Stimulated activated CD4-positive, alpha-beta T cell treated with anti-CD3 and anti-CD28 coated beads, Interleukin-1b, Interleukin-23, amount 100 ng/mL, for 48 hours (primary cell): ENCODE measurements around the gene KCNK5.

Experiments used
- DNase-seq: peaks from one replicate; pipeline ENCODE4 v3.0.0-alpha.2; 2020

Gene KCNK5

GRCh38 chr6:39214846-39215639 lies 14.2 kb downstream of the KCNK5 start:
- no peak for DNase-seq

DNA sequence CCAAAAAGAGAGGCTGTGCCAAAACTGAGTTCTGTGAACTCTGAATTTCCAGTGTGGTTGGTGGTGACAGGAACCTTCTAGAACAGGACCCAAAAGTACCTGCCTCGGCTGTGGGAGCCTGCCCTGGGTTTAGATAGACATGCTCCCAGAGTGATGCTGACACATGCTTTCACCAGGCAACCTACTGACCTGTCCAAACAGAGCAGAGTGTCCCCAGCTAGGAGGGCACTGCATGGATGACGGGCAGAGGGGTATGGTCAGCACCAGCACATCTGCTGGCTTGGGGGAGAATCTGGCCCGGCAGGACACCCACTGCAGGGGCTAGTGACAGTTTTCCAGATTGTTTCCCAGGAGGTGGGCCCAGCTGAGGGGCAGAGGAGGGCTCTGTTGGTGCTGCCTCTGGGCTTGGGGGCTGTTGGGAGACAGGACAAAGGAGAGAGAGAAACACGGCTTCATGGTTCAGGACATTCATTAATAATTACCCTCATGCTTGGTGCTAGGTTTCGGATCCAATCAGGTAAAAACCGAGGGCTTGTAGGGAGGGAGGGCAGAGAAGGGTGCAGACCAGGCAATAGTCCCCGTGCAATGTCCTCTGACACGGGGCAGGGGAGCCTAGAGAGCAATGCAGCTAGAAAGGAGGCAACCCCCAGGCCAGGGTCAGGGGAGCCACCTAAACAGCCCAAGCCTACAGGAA lies 15.0 kb downstream of the KCNK5 start:
- DNase-seq: no peak

DNA sequence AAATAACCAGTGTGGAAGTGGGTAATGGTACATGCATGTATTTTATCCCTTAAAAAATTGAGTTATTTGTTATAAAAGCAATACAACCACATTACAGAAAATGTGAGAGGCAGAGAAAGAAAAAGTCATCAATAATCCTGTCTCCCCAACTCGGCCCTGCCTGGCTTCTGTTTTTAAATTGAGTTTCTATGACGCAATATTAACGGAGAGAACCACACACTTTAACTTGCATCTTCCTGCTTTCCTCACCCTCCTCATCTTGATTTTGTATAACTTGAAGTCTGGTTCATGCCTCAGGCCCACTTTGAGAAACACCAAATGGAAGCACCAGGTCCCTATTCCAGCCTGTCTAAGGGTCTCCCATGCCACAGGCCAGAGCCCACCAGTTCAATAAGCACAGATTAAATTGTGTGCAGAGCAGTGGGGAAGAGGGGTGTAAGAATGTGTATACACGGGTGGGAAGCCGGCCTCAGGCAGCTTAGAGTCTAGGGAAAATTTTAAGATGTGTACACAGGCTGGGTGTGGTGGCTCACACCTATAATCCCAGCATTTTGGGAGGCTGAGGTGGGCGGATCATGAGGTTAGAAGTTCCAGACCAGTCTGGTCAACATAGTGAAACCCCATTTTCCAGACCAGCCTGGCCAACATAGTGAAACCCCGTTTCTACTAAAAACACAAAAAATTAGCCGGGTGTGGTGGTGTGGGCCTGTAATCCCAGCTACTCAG lies 15.9 kb downstream of the KCNK5 start:
- no peak for DNase-seq

DNA sequence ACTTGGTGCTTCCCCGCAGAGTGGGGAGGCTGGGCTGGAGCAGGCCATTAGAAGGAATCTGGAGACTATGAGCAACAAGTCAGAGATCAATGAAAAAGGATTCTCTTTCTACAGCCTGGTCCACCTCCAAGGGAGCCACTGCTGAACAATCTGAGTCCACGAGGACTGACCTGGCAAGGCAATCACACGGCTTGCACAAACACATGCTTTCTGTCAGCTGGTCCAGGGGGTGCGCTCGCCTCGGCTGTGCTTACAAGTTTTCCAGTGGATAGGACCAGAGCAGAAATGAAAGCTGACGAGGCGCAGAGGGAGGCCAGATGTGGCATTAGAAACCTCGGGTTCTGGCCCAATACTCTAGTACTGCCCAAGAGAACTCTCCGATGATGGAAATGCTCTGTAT lies 18.1 kb downstream of the KCNK5 start:
- no peak for DNase-seq

- no peak for DNase-seq
These were observed 18.8 kb downstream of the KCNK5 start for GRCh38 chr6:39210450-39210849.

DNA sequence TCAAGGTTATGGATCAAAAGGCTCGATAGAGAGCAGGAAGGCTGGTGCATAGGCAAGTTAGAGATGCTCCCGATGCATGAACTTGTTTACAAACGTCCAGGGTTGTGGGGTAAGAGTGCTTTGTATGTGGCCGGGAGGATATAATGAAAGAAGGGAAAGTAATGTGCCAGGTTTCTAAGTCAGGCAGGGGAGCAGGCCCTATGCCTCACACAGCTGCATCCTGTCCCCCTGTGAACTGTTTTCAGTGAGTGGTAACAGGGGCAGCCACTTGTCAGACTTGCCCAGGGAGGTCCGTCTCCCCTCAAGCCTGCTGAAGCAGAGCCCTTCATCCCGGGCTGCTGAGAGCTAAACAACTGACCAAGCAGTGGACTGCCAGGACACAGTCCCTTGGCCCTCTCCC lies 19.4 kb downstream of the KCNK5 start:
- DNase-seq: no peak

GRCh38 chr6:39209360-39209811 lies 19.9 kb downstream of the KCNK5 start:
- no peak for DNase-seq

- DNase-seq: no peak
These were observed 21.0 kb downstream of the KCNK5 start for GRCh38 chr6:39208223-39208739.

DNA sequence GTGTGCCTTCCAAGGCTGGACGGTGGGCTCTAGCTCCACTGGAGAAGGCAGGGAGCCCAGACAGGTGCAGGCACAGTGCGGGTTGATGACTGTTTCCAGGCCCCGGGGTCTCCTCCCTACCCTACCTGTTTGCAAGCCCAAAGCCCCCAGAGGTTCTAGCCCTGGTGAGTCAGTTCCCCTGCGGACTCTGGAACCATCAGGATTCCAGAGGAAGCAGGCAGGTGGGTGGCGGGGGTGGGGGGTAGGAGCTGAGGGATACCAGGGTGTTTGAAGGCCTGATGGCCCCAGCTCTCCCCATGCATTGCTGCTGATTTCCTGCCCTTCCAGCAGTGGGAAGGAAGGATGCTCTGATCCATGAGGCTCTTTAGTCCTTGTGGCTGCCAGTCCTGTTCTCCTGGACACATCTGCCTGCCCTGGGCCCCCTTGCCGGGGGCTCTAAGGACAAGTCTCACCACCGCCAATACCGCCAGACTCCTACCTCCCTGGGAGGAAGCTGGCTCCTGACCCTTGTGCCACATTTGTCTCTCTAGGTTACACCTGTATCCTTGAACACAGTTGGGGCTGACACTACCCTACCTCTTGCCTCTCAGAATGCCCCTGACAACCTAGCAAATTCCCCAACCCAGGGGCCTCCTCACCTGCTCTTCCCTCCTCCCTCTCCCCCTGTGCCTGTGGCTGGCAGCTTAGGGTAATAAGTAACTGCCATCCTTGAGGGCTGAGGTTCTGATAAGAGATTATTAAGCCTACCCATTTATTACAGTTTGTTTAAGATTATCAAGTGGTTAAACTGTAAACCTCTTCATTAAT lies 21.7 kb downstream of the KCNK5 start:
- DNase-seq: no peak

- no peak for DNase-seq
These were observed 23.0 kb downstream of the KCNK5 start for GRCh38 chr6:39206250-39206721.

GRCh38 chr6:39204646-39205244 lies 24.5 kb downstream of the KCNK5 start:
- no peak for DNase-seq

DNA sequence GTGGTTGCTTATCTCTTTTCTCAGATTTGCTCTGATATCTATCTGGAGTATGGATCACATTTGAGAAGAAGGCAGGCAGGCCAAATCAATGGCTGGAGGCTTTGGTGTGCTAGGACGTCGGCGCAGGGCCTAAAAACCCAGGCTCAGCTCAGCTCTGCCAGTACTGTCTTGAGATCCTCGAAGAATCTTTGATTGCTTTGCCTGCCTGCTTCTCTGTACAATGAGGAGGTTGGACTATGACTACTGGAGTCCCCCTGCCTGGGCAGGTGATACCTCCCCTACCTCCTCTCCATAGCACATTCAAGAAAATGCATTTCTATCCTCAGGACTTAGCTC lies 25.1 kb downstream of the KCNK5 start:
- no peak for DNase-seq

DNA sequence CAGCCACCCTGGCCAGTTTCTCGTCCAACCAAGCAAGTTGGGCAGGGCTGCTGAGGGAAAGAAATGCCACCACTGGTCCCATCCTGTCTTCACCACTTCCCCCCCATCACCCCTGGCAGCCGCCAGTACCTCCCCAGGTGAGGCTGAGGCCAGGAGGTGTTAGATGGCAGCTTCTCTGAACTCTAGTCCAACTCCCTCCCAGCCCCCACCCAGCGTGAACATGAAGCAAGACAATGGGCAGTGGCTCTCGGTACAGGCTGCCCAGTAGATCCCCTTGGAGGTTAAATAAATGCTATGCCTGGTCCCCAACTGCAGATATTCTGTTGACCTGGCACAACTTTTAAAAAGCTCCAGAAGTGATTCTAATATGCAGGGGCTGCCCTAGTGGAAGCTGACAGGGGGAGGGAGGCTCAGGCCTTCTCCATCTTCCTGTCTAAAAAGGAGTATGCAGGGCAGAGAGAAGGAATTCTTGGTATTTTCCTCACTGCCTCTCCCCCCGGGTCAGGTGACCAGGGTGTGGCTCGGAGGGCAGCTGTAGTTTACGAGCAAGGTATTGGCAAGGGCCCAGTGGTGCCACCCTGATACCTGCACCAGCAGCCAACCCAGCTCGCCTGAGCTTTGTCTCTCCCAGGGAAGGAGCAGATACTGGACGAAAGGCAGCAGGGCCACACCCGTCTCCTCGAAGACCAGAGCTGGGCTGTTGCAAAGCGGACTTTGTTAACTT lies 25.7 kb downstream of the KCNK5 start:
- no peak for DNase-seq

DNA sequence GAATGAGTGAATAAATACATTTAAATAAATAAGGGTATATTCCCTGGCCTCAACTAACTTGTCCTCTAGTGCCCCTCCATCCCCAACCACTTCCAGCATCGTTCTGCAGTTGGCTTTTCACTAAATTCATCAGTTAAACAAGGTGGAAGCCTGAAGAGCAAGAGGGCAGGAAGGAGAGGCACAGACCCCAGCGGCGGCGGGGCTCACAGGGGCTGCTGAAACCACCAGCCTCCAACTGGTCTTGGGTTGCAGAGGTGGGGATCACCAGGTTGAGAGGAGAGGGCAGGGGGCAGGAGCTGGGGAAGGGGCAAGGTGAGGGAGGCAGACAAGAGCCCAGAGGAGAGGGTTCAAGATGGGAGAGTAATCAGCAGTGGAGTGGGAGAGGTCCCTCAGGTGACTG lies 27.1 kb downstream of the KCNK5 start:
- no peak for DNase-seq

DNA sequence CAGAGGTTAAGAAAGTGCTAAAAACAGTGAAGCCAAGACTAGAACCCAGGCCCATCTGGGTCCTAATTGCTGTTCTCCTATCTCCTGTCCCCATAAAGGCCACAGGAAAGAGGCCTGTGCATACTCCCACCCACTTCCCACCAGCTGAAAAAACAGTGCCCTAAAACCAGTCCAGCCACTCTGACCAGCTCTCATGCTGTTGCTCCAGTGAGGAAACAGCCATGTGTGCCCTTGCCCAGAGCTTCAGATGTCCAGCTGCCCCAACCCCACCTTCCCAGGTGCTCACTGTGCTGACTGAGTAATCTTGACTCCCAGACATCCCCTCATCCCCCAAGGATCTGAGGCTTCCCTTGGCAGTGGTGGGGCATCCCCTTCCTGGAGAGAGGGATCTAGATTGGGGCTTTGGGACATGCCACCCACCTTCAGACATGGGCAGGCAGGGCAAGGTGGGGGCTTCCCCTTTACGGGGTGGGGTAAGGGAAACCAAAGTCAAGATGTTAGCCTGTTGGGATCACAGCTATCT lies 28.7 kb downstream of the KCNK5 start:
- DNase-seq: no peak

DNA sequence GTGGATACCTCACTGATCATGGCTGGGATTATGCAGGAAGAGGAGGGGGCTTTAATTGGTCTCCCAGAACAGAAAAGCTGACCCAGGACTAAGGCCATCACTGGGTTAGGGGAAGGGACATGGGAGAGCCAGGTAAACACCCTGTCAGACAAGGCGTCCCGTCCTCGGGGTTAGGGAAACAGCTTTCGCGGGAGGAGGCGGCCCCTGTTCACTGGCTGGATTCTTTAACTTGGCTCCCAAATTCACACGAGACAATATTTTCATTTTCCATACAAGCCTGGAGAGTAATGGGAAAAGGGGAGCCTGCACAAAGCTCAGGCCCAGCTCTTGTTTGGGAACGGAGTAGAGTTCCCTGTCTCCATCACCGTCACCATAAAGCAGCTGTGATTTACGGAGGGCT lies 29.3 kb downstream of the KCNK5 start:
- no peak for DNase-seq

GRCh38 chr6:39199231-39199940 lies 29.9 kb downstream of the KCNK5 start:
- DNase-seq: no peak

GRCh38 chr6:39198528-39198927 lies 30.7 kb downstream of the KCNK5 start:
- no peak for DNase-seq

DNA sequence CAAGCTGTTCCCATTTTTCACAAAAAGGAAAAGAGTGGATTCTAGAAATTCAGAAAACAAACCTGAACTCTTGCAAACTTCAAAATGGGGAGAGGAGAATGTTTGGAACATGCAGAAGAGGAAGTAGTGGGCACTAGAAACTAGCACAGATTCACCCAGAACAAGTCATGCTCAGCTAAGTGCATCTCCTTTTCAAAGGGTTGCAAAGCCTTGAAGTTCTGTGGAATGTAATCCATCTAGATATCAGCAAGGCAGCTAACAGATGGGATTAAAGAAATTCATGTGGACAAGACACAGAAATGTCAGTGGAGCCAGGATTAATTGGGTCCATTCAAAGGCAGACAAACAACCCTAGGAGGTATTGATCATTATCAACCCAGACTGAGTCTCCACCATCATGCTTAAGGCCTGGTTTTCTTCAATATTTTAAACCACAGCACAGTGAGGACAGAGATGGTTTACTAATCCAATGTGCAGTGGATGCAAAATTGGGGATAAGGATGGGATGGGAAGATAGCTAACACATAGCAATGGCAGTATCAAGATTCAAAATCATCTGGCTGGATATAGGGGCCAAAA lies 31.3 kb downstream of the KCNK5 start:
- DNase-seq: no peak

- no peak for DNase-seq
These were observed 31.8 kb downstream of the KCNK5 start for GRCh38 chr6:39197521-39197920.
